Amniotic epithelial cell (primary cell): ENCODE measurements around the gene HLX.

ENCODE experiments used
- DNase-seq: peaks from one replicate; pipeline ENCODE4 v3.0.0-alpha.2; 2010; ENCODE audit warnings: low read depth

Gene HLX

GRCh38 chr1:220896092-220896491, 16.8 kb downstream of the HLX start:
- DNase-seq = no peak

DNA sequence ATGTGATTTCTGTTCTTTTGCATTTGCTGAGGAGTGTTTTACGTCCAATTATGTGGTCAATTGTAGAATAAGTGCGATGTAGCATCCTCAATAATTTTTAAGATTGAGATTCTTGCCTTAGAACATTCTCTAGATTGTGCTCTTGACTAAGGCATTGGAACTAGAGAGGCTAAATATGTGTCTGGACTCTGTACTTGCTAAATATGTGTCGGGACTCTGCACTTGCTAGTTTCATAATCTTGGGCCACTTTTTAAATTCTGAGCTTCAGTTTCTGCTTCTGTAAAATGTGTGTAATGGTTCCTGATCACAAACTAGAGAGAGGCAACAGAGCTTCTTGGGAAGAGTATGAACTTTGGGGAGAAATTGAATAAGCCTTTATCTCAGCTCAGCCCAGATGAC, 21.6 kb downstream of the HLX start:
- DNase-seq = no peak

DNA sequence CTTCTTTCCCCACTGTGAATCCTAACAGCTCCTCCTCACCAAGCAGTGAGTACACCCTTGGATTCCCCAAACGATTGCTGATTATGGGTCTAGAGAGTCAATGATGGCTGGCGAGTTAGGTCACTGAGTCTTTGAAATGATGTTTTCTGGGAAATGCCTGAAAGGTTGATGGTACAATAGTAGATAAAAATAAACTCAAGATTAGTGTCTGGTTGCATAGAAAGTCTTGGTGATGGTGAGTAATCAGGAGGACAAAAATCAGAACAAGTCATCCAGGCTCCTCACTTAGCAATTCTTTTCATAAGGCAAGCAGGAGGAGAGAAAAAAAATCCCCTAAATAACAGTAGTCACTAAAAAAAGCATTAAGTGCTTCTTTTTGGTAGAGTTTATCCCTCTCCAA, 22.6 kb downstream of the HLX start:
- DNase-seq = no peak

DNA sequence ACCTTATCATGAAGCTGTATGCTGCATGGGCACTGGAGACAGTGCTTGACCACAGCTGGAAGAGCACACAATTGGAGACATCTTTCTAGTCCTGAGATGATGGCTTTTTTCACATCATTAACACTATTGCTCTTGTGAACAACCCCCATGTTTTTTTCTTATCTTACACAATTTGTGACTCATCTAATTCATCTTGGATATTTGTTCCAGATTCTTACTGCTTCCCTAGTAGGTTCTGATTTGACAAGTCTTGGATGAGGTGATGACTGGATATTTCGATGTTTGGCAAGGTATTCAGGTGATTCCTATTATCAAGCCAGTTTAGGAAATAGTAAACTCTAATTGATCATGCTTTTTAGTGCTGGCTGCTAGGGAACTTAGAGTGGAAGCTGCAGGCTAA, 23.7 kb downstream of the HLX start:
- DNase-seq = no peak

DNA sequence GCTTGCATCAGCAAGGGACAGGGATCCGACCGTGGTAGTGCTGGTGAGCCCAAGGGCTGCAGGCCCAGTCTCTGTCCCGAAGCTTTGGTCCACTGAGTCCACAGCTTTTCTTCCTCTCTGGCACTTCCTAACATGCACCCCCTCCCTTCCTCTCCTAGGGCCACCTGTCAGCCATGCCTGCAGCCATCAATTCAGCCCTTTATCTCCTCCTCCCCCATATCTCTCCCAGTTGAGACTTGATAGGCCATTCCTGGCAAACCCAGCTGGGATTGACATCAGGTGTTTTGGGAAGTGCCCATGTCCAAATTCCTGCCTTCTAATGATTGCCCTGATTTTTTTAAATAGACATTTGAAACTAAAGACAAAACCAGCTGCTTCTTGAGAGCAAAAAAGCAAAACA, 25.6 kb downstream of the HLX start:
- DNase-seq = no peak

DNA sequence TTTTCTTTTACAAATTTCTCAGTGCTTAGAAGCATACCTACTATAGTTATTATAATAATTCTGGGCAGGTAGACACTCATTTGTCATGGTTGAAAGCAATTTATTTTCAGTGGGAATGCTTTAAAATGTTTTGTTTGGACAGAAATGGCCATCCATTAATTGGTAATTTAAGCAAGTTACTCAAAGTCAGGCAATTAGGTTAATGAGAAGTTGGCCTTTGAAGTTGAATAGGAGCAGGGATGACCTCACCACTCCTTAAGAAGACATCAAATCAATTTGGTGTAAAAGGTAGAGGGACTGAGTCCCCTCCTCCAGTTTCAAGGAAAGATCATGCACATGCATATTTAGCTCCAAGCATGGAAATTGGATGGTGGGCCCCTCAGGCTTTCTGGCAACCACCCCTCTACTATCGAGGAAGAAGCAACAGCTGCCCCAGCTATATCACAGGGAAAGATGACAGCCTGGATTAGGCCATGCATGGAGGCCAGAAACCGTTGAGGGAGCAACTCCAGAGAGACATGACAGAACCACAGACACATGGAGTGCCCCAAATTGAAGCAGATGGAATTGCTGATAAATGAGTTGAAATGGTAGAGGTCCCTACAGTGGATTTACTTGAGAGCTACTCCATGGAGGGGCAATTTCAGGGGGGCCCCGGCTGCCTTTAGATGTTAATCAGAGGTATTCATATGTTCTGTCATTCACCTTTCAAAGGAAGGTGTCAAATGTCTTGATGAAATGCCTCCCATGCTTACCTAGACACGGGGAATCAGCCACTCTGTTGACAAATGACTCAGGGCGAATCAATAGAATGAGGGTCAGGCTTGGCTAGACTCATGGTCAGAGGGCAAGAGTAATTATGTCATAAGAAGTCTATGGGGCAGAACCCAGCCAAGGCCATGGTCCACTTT, 26.7 kb downstream of the HLX start:
- DNase-seq = no peak

DNA sequence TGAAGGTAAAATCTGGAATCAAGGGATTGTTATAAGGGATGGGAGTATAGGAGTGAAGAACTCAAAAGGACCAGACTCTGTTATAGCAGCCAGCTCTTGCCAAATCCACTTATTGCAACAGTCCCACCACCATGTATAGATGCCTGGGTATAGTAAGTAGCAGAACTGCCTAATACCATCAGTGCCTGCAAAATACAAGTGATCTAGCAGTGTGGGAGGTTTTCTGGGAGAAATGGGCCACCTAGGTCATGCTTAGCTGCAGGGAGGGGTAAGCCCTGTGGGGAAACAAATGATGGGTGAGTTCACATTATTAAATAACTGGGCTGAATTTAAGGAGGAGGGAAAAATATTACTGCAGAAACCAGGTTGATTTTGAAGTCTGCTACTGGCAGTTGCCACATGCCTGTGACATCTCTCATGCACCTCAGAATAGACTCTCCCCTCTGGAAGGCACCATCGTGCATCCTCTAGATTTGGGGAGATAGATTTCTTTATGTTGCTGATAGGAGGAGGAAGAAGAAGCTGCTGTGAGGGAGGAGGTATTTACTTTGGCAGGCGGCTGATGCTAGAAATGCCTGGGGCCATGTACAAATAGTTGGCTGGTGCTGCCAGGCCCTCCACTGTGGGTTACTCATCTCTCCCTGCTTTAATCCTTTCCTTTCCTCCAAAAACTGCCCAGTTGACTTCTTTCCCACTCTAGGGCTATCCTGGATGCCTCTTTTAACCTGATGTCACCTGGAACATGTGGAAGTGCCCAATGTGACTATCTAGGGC, 27.5 kb downstream of the HLX start:
- DNase-seq = peak; percentile 37

GRCh38 chr1:220908757-220909156, 29.5 kb downstream of the HLX start:
- peak; percentile 51 for DNase-seq

DNA sequence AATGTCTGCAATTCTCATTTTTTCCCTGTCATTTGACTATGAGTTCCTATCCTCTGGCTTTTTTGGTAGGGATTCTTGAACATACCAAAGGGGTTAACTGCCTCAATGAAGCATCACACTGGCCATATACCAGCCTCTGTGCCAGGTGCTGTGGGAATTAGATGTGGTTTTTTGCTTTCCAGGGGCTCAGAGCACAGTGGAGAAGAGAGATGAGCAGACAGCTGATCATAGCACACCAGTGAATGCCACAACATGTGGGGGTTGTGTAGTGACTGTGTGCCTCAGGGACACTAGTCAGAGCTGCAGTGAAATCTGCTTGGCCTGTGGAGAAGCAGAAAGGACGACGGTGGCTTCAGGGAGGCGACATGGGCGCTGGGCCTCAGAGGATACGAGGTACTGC, 30.8 kb downstream of the HLX start:
- DNase-seq = no peak

GRCh38 chr1:220914283-220915116, 35.3 kb downstream of the HLX start:
- DNase-seq = peak; percentile 22

- DNase-seq = no peak
Observed at GRCh38 chr1:220915117-220915440, 35.8 kb downstream of the HLX start.

DNA sequence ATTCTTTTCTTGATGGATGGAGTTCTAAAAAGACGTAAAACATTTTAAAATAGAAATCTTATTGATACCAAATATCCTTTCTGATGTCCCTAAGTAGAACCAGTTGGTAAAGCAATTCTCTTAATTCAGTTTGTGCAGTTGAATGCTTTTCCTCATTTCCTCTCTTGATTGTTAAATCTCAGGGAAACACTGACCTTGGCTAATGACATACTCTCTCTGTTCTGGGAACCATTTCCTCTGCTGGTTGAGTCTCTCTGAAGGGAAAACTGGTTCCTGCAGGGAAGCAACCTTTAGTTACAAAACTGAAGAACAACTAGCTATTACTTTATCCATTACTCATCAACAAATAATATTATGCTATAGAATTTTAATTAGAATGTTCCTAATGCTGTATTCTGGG, 36.7 kb downstream of the HLX start:
- DNase-seq = no peak

GRCh38 chr1:220917101-220917500, 37.9 kb downstream of the HLX start:
- no peak for DNase-seq

GRCh38 chr1:220917535-220918209, 38.4 kb downstream of the HLX start:
- no peak for DNase-seq

DNA sequence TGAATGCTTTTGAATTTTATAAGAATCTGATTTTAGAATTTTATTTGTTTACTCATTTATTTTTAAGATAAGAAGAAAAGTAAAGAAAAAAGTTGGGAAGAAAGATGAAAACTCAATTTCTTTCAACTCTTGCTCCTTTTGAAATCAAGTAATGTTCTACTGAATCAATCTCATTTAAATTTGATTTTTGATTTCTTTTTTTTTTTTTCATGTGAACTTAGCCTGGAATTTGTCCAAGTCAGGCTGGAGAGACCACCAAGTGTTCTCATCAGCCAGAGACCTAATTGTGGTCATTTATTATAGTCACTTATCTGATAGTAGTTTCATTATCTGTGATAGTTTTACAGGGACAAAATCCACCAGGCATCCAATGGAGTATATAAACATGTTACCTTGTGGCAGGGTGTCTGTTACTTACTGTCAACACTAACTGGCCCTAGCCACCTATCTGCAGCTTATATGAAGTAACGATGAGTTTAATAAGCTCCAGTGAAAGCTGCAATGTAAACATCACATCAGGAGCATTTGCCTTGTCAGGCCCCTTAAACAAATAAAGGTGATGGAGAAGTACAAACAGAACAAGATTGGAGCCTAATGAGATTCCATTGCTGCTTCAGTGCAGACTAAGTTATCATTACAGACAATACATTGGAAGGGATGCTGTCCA, 39.2 kb downstream of the HLX start:
- DNase-seq = no peak

GRCh38 chr1:220920967-220921366, 41.7 kb downstream of the HLX start:
- DNase-seq = no peak

DNA sequence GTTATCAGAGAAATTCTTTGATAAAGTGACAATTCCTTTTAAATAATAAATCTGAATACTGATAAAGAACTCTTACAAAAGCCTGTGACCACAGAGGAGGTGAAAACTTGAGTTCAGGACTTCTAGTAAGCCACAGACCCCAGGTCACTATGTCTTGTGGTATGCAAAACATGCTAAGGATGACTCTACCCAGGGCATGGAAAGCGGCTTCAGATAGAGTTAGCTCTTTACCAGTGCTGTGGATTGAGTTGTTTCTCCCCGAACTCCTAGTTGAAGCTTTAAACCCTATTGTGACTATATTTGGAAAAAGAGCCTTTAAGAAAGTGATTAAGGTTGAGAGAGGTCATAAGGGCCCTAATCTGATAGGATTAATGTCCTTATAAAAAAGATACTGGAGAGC, 42.3 kb downstream of the HLX start:
- DNase-seq = no peak

DNA sequence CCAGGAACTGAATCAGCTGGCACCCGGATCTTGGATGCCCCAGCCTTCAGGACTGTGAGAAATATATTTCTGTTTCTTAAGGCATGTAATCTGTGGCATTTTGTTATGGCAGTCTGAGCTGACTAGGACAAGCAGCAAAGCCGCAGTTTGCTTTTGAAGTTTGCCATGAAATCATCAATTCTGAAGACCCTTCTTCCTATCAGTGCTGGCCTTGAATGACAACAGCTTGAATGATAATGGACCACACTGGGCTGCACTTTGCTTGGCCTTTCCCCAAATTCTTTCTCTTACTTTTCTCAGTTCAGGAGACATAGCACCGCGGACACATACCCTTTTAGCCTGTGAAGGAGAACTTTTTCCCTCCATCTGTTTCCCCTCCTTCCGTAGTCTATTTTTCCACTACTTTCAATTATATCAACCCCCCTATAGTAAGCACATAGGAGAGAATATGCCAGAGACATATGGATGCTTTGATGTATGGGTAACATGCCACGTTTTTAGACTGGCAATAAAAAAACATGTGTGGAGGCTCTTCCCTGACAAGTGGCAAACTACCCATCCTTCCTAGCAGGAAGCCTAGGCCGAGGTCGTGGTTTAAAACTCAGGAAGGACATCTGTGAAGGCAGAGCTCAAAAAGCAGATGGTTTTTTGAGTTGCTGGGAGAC, 42.9 kb downstream of the HLX start:
- DNase-seq = no peak

- no peak for DNase-seq
Observed at GRCh38 chr1:220922951-220923350, 43.7 kb downstream of the HLX start.

- no peak for DNase-seq
Observed at GRCh38 chr1:220924331-220924970, 45.2 kb downstream of the HLX start.
